KBM-7 (cell line): ENCODE results near the gene PTPRM.

ENCODE experiments used
- DNase-seq: peaks from one replicate; pipeline ENCODE4 v3.0.0-alpha.2; 2015
- in situ Hi-C: fragments of 300-500 bp; cut with MboI; formaldehyde crosslinking; loops from 2 replicates; pipeline ENCODE4 v1.14.3; 2020; ENCODE audit warnings: low sequenced_read_pairs, low pct_unique_long_range_greater_than_20kb, mixed read lengths

PTPRM gene

DNA sequence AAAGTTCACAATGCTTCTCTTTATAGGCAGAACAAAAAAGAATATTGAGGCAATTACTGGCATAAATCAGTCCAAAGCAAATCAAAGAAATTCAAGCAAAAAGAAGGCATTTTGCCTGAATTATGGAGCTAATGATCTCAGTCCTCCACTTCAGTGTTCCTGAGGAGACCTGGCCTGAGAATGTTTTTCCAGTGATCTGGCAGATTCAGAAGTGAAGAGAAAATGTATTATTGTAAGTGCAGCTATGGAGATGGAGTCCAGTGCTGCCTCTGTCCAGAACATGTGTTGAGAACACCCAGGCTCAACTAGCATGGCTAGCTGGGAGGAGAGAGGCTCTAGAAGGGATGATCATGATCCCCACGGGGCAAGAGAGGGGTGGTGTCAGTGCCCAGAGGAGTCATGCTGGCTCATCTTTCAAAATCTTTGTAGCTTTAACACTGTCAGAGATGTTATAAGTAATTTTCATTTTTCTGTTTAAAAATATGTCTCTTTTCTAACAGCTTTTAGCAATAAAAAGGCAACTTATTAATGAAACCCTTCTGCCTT is 675.1 kb downstream of the PTPRM start:
- no peak for DNase-seq
- in situ Hi-C loops = no loop called here

DNA sequence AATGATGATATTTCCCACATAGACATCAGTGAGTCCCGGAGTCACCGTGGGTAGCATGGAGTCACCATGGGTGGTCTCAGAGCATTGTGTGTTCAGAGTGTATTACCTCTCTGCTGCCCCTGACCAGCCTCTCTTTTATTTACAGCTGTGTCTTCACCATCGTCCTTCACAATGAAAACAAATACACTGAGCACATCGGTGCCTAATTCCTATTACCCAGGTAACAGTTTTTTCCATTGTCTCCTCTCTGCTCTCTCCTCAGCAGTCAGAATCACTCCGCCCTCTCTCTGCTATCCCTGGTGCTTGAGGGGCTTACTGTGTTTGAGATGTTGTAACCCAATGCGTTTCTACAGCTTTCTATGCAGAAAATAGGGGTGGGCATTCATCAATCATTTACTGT is 680.6 kb downstream of the PTPRM start:
- in situ Hi-C loops = no loop called here
- DNase-seq = no peak

DNA sequence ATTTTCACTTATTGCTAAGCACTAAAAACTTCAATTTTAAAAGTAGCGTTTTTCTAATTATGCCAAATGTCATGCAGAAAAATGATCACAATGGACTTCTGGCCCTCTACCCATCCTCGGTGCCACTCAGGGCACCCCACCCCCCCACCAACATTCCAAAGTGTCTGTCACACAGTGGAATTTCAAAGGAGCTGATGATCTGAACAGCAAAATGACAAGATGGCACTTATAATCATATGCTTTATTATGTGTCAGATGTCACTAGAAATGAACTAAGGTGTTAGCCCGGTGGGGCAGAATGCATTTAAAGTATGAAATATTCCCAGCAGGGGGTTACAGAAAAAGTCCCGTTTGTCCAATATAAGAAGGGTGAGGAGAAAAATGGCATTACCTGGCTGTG is 681.5 kb downstream of the PTPRM start:
- in situ Hi-C loops = no loop called here

DNA sequence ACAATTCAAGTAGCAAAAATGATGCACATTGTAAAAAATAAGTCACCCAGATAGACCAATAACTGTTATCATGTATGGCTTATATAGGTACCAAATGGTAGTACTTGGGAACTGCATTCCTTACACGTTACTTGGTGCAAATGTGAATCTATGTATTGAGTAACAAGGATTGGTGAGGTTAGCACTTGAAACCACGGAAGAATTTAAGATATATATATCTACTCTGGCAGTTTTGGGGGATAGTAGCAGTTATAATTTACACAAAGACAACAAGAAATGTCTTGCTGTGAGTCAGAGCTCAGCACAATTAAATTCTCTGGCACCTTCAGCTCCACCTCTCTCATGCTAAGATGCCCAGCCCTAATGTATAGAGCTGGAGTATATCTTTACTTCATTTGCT is 682.7 kb downstream of the PTPRM start:
- in situ Hi-C loops = no loop called here
- DNase-seq = no peak

More for the DNA sequence above, 681.5 kb downstream of the PTPRM start:
- no peak for DNase-seq

DNA sequence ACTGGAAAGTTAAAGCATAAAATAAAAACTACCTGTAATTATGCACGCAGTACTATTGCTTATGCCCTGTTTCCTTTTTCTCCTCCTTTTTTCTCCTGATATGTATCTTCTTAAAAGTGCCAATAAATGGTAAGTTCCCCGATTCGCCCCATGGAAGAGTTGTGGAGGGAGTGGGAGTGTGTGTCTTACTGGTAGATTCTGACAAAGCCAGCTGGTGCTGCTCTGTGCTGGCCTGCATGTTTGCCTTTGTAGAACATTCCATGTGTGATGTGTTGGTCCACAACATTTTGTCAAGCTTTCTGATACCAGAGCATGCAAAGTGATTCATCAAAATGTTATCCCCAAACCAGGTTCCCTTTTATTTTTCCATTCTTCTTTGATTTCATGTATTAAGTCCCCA is 685.3 kb downstream of the PTPRM start:
- no peak for DNase-seq
- in situ Hi-C loops = no loop called here

DNA sequence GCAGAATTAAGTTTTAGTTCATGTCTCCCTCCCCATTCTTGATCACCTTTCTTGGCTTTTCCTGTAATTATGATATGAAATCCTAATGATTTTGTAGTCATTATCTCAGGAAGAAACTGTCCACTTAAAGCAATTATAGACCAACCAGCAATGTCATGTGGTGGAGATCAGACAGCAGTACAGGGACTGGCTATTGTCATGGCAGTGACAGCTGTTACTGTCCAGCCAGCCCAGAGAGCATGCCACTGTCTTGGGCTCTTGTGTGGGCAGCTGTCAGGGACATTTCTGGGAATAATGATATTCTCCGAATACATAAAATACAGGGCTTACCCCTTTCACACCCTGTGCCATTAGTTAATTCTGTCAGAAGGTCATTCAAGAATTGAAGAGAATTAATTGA is 686.8 kb downstream of the PTPRM start:
- no peak for DNase-seq
- in situ Hi-C loops = no loop called here

DNA sequence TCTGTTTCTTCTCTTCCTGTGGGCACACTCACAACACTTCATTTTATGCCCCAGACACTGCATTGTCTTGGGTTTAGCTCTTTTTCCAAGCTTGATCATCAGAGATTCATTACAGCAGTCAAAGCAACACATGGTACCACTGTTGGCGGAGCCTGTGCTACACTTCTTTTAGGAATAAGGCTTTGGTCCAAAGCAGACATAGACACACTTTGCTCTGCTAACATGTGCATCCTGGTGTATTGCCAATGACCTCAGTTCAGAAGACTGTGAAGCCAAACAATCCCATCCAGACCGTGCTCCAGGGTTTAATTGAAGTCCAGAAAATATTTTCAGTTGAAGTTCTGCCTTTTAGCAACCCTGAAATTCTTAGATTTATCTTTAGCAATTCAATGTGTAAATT is 687.5 kb downstream of the PTPRM start:
- in situ Hi-C loops = no loop called here
- no peak for DNase-seq

DNA sequence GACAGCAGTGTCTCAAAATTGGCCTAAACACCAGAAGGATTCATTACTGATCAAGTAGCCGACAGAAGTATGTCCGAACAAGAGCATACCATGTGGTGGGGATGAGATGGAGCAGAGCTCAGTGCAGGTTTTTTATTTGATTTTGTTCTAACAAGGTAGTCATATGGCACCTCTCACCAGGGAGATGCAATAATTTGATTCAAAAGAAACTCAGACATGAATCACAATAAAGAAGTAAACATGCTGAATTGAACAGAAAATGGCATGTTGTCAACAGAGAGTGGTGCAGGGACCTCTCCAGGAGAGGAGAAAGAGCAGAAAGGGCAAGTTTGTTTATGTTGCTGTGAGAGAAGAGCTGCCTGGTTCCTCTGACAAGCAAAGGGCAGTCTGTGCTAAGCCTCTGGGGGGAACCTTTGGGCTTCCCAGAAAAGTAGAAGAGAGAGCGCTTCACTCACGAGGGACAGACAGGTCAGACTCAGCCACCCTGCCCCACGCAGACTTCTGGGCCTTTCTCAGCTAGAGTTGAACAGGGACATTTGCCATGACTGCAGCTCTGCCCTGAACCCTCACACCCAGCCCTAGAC is 690.8 kb downstream of the PTPRM start:
- in situ Hi-C loops = no loop called here
- no peak for DNase-seq

DNA sequence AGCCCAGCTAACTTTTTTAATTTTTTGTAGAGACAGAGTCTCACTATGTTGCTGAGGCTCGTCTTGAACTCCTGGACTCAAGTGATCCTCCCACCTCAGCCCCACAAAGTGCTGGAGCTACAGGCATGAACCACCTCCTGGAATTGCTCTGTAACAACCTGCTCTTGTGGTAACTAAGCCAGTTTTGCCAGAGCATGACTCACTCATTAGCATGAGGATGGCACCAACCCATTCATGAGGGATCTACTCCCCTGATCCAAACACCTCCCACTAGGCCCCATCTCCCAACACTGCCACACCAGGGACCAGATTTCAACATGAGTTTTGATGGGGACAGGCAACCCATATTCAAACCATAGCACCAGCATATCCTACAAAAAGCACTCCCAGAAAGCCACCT is 693.2 kb downstream of the PTPRM start:
- no peak for DNase-seq
- in situ Hi-C loops = no loop called here

DNA sequence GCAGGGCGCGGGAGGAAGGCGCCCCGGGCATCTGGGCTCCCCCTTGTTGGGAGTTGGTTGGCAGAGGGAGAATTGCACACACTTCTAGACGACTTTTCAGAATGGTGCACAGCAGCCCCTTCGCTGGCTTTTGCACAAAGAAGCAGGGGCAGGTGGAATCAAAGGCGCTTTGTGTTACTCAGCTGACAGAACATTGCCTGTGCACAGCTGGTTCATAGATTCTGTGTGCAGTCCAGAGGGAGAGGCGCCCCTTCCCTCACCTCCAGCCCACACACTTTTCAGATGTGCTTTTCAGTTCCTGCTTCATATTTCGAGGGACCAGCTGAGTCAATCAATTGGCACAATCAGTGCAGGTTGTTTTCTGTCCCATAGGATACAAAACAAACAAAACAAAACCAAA is 693.7 kb downstream of the PTPRM start:
- in situ Hi-C loops = no loop called here
- no peak for DNase-seq

DNA sequence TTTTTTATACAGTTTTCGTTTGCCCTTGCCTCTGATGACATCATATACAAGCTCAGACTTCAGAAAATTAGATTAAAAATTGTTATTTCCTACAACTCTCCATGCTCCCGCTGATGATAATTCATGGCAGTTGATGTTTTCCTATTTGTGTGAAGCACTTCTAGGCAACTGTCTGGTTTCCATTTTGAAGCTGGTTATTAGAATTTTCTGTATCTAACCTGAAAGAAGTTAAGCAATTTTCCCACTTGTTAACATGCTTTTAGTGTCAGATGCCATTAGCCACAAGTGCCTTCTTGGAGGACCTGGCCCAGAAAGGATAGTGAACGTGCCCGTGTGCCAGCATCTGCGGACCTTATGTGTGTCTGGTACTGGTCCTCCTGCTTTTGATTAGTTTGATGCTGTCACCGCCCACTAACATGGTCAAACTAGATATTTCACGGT is 694.6 kb downstream of the PTPRM start:
- no peak for DNase-seq
- in situ Hi-C loops = no loop called here

DNA sequence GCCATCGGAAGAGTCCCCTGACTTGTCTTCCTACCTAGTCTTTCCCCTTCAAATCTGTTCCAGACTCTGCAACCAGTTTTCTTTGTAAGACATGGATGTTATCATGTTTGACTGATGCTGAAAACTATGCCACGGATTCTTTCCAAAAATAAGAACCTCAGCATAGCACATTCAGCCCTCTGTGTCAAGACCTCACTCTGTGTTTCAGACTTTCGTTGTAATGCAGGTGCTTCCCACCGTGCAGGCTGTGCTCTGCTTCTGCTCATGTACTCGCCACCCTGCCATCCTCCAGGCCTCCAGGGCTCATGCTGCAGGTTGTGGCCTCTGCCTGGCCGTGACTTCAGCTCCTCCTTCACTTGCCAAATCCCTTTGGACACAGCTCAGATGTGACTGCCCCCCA is 695.1 kb downstream of the PTPRM start:
- in situ Hi-C loops = no loop called here
- no peak for DNase-seq

DNA sequence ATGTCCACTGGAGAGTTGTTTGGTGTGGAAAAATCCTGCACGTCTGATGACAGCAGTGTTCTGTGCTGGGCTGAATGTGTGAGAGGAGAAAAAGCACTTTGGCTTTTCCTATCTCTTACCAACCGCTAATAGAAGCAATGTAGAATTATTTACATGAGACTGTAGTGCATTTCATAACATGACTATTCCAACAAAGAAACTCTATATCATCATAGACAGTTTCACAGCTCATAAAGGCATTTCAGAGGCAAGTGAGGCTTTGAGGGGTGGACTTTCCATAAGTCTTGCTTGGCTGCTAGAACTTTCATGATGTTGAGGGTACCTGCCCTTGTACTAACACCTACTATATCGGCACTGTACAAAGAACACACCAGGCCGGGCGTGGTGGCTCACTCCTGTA is 697.0 kb downstream of the PTPRM start:
- in situ Hi-C loops = no loop called here
- DNase-seq = no peak

DNA sequence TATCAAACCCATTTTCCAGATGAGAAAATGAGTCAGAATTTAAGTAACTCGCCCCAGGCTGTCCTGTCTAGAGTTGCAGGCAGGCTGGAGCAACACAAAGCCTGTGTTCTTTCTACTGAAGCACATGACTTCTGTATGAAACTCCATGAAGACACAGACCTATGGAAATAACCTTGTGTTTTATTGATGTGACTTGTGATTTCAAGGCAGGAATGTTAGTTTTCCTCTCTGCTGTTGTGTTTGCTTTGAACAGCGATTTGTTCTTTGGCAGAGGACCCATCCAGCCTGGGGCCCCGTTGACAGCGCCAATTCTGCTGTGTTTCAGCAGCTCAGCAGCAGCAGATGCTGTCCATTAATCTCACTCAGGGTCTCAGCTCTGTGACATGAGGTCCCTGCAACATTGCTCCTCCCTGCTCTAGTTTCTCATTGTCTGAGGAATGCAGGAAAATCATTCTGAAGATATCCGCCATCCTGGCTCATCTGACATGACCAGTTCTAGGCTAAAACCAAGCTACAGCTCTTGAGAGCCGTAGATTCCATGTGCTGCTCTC is 697.8 kb downstream of the PTPRM start:
- in situ Hi-C loops = no loop called here
- no peak for DNase-seq

DNA sequence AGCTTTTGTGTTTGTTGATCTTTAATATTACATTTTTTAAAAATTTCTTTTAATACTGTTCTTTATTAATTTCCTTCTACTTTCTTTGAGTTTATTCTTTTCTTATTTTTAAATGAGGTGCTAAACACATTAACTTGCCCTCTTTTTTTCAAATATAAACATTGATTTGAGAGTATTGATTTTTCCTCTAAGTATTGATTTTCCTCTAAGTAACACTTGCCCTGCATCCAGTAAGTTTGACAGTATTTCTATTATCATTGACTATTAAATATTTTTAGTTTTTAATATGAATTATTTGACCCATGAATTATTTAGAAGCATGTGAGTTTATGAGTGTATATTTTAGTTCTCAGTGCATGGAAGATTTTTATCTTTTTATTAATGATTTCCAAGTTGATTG is 705.1 kb downstream of the PTPRM start:
- DNase-seq = no peak
- in situ Hi-C loops = no loop called here

DNA sequence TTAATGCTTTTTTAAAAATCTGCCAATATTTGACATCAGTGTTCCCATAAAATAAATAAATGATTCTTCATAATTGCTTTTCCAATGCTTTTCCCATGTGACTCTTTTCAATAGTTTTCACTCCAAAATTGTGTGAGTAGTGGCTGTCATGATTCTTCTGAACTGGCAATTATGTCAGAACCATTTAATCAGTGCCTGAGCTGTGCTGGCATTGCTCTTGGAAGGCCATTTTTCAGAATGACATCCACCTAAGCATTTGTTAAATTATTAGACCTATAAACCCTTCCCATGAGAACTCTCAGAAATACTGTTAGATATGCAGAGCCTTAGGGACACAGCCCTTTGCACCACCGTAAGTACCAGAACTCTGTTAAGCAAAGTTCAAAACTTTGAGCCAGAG is 707.3 kb downstream of the PTPRM start:
- no peak for DNase-seq
- in situ Hi-C loops = no loop called here

DNA sequence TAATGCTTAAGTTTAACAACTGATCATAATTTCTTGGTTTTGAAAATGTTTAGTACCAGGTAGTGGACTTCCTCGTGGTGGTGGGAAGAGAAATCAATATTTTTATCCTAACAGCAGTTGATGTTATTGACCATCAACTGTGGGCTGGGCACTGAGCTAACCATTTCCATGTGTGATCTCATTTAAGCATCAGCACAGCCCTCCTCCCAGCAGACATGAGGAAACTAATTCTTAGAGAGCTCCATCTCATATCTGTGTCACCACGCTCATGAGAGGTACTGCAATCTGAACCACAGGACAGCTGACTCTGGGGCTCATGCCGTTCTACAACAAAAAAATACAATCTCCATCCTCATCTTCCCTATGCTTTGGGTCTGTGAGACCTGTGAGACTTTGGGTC is 709.3 kb downstream of the PTPRM start:
- in situ Hi-C loops = no loop called here

DNA sequence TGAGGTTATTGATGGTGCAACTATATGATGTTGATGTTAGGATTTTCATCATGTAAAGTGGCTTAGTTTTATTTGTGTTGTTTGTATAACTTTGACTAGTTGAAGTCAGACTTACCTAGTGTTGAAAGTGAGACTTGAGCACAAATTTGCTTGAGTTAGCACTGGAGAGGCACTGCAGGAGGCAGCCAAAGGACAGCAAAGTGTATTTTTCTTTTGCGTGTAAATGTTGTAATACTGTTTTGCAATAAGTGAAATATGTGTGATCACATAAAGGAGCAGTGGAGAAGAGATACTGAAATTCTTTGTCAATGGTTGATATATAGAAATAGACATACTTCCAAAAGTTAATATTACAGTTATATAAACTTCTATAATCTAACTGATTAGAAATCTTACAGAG is 710.2 kb downstream of the PTPRM start:
- in situ Hi-C loops = no loop called here

More for the DNA sequence above, 709.3 kb downstream of the PTPRM start:
- DNase-seq = no peak

DNA sequence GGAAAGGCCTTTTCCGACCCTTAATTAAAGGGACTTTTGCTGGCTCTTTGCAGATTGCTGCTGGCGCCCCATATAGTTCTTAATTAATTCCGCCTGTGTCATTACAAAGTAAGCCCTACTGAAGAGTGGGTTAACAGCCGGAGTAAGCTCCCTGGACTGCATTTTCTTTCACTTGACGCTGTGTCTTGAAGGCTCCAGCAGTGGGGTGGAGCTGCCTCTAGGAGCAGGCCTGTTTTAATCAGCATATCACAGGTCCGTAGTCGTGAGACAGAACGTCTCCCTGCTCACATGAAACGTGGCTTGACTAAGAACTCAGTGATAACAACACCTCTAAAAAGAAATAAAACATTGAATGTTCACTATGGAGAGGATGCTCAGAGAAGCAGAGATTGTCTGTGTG is 712.2 kb downstream of the PTPRM start:
- in situ Hi-C loops = no loop called here
- DNase-seq = no peak

More for the DNA sequence above, 710.2 kb downstream of the PTPRM start:
- DNase-seq = no peak

DNA sequence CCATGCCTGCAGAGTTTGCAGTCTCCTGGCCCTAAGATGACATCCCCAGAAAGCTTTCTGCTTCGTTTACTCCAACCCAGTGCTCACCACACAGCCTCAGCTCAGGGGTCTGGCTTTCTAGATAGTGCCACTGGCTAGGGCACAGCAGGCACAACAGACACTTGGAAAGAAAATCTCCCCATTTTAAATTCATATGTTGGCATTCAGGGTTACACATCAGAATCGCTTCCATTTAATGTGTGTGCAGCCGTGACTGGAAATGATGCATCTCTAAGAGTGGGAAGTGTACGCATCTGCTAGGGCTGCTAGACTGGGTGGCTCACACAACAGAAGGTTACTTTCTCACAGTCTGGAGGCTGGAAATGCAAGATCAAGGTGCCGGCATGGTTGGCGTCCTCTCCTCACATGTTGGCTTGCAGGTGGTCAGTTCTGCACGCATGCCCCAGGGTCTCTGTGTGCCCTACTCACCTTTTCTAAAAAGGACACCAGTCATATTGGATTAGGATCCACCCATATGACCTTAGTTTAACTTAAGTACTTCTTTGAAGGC is 712.7 kb downstream of the PTPRM start:
- DNase-seq = no peak
- in situ Hi-C loops = no loop called here
